SW480 (cell line): Measurements from ENCODE around the gene METRNL.
"Not testable (repeated sequence)": the region's sequence is repeated elsewhere in the genome, so short reads cannot be mapped to it uniquely, and the experiment has no call there.

ENCODE experiments used
- DNase-seq: peaks from one replicate; pipeline ENCODE4 v3.0.0-alpha.2; 2016; ENCODE audit warnings: low spot score

The METRNL gene

DNA sequence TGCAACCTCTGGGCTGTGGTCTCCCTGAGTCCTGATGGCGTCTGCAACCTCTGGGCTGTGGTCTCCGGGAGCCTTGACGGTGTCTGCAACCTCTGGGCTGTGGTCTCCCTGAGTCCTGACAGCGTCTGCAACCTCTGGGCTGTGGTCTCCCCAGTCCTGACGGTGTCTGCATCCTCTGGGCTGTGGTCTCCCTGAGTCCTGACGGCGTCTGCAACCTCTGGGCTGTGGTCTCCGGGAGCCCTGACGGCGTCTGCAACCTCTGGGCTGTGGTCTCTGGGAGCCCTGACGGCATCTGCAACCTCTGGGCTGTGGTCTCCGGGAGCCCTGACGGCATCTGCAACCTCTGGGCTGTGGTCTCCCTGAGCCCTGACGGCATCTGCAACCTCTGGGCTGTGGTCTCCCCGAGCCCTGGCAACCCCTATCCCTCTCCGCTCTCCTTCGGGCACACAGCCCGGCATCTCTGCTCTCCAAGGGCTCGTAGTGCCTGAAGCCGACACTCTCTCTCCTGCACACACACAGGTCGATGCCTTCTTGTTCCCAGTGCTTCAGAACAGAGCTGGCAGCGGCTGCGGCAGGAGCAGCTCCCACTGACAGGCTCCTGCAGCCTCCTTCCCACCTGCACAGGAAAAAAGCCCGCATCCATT, 45.6 kb downstream of the METRNL start:
- DNase-seq, result no peak

DNA sequence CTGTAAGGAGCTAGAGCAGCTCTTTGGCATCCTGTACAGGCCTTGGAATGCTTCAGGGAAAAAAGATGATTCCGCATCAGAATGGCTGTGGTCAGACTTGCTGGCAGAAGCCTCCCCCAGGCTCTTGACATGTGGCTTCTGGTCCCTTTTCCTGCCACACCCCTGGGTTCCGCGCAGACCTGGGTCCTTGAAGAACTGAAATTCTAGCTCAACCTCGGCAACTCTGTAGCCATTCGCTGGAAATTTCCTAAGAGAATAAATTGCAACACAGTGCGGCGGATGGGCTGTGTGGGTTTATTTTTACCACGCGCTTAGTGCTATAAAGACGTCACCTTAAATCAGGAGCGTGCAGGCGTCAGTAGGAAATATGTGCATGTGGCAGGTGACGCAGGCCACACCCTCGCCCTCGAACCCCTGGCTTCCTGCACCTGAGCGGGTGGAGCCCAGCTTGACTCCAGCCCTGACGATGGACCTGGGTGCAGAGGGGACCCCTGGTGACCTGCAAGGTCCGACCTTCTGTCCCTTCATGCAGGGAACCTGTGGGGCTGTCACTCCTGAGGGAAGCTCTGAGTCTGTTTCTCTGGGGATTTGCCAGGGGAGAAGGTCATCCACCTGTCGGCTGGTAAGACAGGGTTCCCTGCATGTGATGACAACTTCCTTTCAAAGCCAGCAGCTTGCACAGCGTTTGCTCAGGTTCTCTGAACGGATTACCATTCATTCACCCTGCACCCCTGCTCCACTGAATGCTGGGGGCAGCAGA, 46.3 kb downstream of the METRNL start:
- no peak for DNase-seq

DNA sequence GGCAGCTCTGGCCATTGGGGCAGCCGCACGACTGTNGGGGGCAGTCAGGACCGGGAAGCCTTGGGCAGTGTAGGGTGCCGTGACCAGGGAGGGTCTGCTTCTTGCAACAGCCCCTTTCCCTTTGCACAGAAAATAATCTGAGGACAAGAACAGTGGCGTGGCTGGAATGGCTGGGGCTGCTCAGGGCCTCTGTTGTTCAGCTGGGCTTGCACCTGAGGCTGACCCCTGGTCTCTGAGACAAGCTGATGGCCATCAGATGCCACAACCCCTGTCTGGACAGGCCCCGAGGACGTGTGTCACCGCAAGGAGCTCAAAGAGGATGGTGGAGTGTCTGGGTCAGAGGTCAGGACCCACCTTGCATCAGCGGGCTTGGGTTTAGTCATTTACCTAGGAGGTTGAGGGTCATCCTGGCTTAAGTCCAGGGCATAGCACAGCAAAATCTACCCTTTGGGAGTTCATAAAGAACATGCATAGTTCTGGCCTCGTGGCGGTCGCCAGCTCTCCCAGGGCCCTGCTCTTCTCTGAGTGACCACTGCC, 46.9 kb downstream of the METRNL start:
- no peak for DNase-seq

DNA sequence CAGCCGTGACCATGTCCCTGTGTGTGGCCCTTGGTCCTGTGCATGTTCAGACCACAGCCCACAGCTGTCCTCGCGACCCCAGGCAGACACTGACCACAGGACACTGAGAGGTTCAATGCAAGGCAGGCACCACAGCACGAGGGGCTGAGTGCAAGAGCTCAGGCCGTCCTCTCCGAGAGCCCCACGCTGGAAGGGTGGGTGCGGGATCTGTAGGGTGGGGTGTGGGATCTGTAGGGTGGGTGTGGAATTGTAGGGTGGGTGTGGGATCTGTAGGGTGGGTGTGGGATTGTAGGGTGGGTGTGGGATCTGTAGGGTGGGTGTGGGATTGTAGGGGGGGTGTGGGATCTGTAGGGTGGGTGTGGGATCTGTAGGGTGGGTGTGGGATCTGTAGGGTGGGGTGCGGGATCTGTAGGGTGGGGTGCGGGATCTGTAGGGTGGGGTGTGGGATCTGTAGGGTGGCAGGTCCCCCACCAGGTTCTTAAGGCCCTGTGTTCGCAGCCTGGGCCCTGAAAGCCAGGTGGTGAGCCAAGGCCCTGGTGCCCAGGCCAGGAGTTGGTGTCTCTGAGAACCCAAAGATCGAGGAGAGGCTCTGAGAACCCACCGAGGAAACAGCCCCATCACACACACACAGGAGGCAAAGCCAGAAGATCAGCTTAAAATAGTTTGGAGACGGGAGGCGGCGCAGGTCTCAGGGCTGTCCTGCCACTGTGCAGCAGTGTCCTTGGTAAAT, 48.2 kb downstream of the METRNL start:
- no peak for DNase-seq

DNA sequence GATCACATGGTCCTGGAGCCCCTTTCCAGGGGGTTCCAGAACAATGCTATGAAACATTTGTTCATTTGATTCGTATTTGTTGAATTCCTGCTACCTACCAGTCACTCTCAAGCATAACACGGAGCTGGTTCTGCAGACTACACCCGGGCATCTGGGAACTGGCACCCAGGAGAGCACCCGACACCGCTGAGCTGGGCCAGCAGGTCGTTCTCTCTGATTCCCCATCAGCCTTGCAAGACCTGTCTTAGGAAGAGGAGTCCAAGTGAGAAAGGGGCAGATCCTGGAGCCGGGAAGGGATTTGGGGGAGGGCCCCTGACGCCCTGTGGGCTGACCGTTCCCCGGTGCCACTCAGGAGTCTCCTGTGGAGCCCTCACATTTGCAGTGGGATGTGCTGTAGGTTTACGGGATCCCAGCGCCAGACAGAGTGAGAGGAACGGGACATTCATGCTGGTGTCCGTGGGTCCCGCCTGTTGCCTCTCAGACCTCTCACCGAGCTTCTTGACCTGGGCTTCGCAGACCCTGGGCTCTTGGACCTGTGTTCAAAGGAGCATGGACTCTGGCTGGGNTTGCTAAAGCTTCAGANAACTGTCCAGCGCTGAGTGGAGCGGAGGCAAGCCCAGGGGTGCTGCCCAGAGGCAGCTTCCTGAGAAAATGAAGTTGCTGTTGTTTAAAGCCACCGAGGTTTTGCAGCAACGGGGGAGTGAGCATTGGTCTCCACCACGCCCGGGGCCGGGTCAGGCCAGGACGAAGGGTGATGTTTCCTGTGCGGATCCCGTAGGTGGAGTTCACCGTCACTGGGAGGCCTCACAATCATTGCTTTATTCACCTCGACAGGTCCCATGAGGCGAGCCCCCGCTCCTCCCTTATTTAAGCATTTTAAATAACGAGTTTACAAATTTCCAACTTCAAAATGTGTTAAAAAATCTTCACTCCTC, 49.2 kb downstream of the METRNL start:
- DNase-seq, result no peak

DNA sequence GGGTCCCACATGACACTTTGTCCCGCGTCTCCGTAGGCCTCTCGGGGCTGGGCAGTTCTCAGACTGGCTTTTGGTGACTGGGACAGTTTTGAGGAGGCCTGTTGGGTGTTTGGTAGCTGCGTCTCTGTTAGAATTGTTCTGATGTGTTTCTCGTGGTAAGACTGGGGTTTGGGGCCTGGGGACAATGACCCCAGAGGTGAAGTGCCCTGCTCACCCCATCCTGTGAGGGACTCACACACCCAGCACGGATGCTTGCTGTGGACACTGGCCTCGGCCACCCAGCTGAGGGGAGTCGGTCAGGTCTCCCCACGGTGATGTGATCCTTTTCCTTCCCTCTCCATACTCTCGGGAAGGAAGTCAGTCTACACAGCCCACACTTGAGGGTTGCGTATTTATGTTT, 50.3 kb downstream of the METRNL start:
- no peak for DNase-seq

DNA sequence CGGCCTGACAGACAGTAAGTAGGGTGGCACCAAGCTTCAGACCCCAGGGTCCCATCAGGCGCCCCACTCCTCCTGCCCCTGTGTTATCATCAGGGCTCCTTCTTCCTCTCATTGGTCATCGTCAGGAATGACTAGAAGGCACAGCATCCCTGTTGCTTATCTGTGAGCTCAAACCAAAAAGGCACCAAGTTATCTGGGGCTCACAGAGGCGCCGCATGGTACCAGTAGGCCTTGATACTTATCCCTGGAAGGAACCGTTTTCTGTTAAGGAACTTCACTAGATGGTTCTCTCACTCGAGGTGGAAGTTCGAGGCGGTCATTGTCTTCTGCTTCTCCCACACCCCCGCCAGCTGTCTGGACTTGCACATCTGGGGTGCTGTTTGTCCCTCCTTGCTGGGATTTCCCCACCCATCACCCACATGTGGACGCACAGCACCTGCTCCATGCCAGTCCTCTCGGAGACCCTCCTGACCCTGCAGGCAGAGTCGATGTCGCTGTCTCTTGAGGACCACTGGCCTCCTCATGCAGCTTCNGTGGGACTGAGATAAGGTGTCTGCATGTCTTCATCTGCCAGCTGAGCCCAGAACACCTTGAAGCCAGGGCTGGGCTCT, 52.1 kb downstream of the METRNL start:
- DNase-seq, result no peak

DNA sequence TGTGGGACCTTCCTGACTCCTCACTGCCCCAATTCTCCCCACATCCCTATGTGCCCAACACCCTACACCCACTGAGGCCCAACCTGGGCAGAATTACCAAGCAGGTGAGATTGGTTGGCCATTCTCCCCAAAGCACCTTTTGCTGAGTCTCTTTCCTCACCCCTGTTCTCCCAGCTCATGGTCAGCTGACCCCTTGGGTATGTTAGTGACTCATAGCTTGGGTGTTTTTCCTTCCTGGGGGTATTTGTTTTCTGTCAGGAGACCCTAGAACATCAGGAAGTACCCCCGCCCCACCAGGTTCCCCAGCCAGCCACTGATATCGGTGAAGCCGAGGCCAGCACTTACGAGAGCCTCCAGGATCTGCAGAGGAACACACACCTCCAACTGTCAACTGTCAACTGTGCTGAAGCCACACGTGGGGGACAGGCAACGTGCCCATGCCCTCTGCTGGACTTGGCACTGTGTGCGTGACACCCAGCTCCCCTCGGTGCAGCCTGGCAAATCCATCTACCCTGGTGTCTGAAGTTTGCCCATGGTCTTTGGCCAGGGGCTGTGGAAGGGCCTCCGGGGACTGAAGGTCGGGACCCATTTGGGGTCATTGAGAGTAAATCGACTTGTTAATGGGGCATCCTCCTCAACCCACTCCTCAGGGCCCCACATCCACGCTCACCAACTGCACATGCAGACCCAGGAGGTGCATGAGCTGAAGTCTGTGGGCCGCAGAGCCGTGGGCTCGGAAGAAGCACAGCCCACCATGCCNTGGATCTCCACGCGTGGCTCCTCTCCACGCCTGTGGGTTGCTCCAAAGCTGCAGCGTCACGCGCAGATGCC, 53.1 kb downstream of the METRNL start:
- DNase-seq, result no peak

DNA sequence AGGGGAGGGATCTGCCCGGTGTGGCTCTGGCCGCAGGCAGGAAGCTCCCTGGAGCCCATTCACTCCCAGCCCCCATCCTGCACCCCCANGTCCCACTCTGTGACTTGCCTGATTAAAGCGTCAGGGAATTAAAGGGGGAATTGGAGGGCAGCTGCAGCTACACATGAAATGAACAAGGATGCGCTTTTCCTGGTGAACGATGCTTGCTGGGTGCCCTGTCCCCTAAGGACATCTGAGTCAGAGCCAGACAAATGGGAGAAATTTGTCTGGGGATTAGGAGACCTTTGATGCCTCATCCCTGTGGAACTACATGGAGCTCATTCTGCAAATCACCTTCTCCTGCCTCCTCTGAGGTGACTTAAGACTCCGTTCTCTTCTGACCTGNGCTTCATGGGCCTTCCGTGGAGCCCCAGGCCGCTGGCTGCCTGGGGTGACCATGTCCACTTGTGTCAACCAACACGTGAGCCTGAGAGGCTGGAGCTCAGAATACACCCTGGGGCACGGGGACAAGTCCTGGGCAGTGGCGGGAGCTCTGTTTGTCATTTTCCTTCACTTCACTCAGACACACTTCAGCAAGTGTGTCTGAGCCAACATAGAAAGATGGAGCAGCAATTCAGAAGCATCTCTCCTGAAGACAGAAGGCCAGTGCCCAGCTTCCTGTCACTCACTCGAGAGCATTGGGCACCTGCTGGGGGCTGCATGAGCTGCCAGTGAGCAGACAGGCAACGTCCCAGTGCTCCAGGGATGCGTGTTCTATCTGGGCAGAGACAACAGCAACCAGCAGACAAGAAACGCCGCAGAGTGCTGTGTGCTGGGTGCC, 54.1 kb downstream of the METRNL start:
- no peak for DNase-seq

DNA sequence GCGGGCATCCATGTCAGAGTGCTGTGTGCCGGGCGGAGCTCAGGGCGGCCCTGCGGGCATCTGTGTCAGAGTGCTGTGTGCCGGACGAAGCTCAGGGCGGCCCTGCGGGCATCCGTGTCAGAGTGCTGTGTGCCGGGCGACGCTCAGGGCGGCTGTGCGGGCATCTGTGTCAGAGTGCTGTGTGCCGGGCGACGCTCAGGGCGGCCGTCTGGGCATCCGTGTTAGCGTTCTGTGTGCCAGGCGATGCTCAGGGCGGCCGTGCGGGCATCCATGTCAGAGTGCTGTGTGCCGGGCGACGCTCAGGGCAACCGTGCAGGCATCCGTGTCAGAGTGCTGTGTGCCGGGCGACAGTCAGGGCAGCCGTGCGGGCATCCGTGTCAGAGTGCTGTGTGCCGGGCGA, 55.0 kb downstream of the METRNL start:
- not testable (repeated sequence) for DNase-seq

DNA sequence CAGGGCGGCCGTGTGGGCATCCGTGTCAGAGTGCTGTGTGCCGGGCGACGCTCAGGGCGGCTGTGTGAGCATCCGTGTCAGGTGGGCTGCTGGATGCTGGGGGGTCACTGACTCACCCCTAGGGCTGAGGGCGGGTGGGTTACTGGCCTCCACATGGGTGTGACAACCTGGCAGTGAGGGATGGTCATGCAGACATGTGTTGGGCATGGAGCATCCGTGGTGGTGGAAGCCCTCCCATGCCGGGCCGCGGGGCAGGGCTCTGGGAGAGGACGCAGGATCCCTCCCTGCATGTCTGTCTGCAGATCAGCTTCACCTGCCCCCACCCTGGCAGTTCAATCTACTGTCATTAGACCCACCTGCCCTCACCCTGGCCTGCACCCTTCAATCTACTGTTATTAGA, 56.3 kb downstream of the METRNL start:
- DNase-seq, result no peak

DNA sequence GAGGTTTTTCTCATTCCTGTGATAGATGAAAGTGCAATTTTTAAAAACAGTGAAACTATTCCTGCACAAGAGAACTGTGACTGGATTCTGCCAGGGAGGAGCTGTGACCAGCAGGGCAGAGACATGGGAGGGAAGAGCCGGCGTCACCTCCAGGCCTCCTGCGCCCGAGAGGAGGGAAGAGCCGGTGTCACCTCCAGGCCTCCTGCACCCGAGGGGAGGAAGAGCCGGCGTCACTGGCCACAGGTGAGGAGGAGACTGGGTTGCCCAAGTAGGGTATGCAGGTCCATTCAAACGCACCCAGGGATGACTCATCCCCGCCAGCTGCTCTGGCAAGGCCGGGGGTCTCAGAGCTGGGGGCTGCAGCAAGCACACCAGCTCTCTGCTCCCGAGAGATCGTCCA, 56.7 kb downstream of the METRNL start:
- no peak for DNase-seq

DNA sequence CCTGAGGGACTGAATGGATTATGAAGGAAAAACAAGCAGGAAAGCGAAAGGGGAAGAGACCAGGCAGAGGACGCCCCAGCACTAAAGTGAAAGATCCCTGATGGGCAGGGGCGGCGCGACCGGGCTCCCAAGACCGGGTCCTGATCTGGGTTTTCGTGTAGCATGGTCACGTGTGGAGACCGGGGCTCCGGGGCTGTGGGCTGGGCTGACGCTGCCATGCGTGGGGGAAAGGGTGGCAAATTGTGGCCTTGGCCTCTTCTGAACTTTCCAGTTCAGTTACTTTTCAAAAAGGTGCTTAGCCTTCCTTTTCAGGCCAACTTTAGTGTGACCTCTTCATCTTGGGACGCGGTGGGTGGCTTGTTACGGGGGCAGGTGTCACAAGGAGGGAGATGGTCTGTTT, 57.5 kb downstream of the METRNL start:
- no peak for DNase-seq

DNA sequence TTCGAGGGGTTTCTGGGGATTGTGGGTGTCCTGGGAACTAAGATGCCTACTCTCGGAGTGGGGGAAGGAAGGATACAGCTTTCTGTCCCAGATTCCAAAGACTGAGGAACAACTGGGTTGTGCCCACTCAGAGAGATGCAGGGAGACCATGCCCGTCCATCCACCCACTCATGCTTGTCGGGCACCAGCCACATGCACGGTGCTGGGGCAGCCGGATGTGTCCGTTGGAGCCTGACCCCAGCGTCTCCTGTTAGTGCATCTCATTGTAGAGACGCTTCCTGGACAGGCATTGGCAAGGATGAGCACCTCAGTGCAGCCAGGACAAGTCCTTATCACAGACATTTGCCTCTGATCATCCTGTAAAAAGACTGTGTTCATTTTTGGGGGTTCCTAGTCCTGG, 58.1 kb downstream of the METRNL start:
- DNase-seq, result no peak

DNA sequence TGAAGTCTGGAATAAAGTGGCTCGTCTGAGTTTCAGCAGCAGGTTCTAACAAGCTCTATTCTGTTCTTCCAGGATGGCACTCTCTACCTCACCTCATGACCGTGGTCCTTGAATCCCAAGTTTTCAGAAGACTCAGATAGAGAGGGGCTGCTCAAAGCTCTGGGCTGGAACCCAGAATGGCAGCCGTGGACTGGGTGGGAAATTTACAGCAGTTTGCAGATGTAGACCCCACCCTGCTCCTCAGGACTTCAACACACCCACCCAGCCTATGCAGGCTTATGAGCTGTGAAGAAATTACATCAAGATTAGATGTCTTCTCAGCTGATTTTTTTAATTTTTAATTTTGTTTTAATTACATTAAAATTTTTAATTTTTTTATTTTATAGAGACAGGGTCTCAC, 59.4 kb downstream of the METRNL start:
- no peak for DNase-seq

DNA sequence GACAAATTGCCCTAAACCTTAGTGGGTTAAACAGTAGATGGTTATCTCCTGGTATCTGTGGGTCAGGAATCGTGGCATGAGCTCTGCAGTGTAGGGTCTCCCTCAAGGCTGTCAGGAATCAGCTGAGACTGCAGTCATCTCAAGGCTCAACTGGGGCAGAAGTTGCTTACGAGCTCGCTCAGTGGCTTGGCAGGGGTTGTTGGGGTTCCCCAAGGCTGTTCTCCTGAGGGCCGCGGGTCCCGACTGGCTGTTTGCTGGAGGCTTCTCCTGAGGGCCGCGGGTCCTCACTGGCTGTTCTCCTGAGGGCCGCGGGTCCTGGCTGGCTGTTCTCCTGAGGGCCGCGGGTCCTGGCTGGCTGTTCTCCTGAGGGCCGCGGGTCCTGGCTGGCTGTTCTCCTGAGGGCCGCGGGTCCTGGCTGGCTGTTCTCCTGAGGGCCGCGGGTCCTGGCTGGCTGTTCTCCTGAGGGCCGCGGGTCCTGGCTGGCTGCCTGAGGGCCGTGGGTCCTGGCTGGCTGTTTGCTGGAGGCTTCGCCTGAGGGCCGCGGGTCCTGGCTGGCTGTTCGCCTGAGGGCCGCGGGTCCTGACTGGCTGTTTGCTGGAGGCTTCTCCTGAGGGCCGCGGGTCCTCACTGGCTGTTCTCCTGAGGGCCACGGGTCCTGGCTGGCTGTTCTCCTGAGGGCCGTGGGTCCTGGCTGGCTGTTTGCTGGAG, 60.3 kb downstream of the METRNL start:
- not testable (repeated sequence) for DNase-seq

DNA sequence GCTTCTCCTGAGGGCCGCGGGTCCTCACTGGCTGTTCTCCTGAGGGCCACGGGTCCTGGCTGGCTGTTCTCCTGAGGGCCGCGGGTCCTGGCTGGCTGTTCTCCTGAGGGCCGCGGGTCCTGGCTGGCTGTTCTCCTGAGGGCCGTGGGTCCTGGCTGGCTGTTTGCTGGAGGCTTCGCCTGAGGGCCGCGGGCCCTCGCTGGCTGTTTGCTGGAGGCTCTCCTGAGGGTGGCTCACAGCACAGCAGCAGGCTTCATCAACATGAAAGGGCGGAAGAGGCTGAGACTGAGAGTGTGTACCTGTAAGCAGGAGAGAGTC, 60.8 kb downstream of the METRNL start:
- DNase-seq, result not testable (repeated sequence)

DNA sequence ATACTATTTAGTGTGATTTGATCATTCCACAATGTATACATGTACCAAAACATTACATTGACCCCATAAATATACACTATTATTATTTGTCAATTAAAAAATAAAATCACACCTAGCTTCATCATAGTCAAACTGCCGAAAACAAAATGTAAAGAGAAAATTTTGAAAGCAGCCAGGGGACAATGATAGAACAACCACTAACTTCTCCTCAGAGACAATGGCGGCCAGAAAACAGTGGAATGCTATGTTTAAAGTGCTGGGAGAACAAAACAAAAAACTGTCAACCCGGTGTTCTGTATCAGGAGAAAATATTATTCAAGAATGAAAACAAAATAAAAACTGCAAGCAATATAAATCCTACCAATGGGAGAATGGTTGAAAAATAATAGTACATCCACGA, 63.2 kb downstream of the METRNL start:
- DNase-seq, result no peak

DNA sequence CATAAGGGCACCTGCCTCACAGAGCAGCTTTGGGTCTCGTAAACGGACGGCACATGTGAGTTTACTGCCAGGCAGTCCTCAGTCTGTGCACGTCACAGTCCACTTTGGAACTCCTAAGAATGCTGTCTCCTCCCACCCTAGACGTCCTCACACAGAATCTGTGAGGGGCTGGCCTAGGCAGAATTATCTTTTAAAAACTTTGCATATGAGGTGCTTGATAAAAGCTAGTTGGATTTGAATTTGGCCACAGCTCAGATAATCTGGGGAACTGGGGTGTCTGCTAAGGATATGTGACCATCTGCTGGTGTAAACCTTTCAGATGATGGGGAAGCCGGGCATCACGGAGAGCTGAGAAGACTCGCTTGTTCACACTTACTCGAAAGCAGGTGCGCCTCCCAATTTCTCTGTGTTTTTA, 64.4 kb downstream of the METRNL start:
- no peak for DNase-seq
